ENCODE data around the gene SH3RF1.

- TF ChIP-seq MAX (IDR thresholded peaks at IDR 0.05; ENCODE audit: low read depth, low read length): no peak
- TF ChIP-seq CTCF (IDR thresholded peaks at IDR 0.05; ENCODE audit: low read depth, low read length): no peak
- TF ChIP-seq POLR2A (IDR thresholded peaks at IDR 0.05; ENCODE audit: extremely low read depth, insufficient read length): no peak
- TF ChIP-seq MYC (IDR thresholded peaks at IDR 0.05; ENCODE audit: low read depth, low read length): no peak
Observed at GRCh38 chr4:169151671-169152070, 119.1 kb downstream of the SH3RF1 start.

Measured in NB4 (cell line).